Muscle of arm (tissue), 12 donors: ENCODE results near the gene NTM. TPM values are rescaled to one million over a fixed set of nuclear protein-coding genes. Genes with fewer than 3 reads are reported as not detected.

Experiments used
- DNase-seq: peaks from one replicate; pipeline ENCODE4 v3.0.0-alpha.2; 2013
- polyA plus RNA-seq, 12 donors: library from polyadenylated mRNA; unstranded; fragments of 120-200 nt; gene quantifications; one replicate each; pipeline ENCODE4 v1.2.1, GENCODE V29; 2013; ENCODE audit not compliant: insufficient read length in 12 of 12

Gene NTM
- polyA plus RNA-seq, 12 donors = 9.6 to 40.9 (median 22.3) TPM; not detected in 1

- no peak for DNase-seq
Measured at GRCh38 chr11:131599285-131599684, 228.9 kb downstream of the NTM start.

- DNase-seq = peak; percentile 52
Measured at GRCh38 chr11:131600628-131601027, 230.2 kb downstream of the NTM start.

GRCh38 chr11:131601586-131601985 lies 231.2 kb downstream of the NTM start:
- no peak for DNase-seq

- DNase-seq = no peak
Measured at GRCh38 chr11:131602431-131602830, 232.0 kb downstream of the NTM start.

GRCh38 chr11:131606811-131607335 lies 236.5 kb downstream of the NTM start:
- no peak for DNase-seq

- DNase-seq = no peak
Measured at GRCh38 chr11:131609337-131609736, 238.9 kb downstream of the NTM start.

- DNase-seq = no peak
Measured at GRCh38 chr11:131609921-131610320, 239.5 kb downstream of the NTM start.

GRCh38 chr11:131611322-131611721 lies 240.9 kb downstream of the NTM start:
- no peak for DNase-seq

GRCh38 chr11:131612533-131612932 lies 242.1 kb downstream of the NTM start:
- DNase-seq = no peak

GRCh38 chr11:131614631-131615030 lies 244.2 kb downstream of the NTM start:
- peak; percentile 34 for DNase-seq

GRCh38 chr11:131615611-131616010 lies 245.2 kb downstream of the NTM start:
- no peak for DNase-seq

GRCh38 chr11:131616481-131617140 lies 246.2 kb downstream of the NTM start:
- no peak for DNase-seq

GRCh38 chr11:131618201-131618600 lies 247.8 kb downstream of the NTM start:
- no peak for DNase-seq

GRCh38 chr11:131622193-131622592 lies 251.8 kb downstream of the NTM start:
- no peak for DNase-seq

- DNase-seq = no peak
Measured at GRCh38 chr11:131624531-131624930, 254.1 kb downstream of the NTM start.

GRCh38 chr11:131626788-131627187 lies 256.4 kb downstream of the NTM start:
- DNase-seq = no peak

GRCh38 chr11:131628739-131629138 lies 258.3 kb downstream of the NTM start:
- DNase-seq = no peak

GRCh38 chr11:131629925-131630540 lies 259.6 kb downstream of the NTM start:
- DNase-seq = no peak

GRCh38 chr11:131632971-131633370 lies 262.6 kb downstream of the NTM start:
- DNase-seq = no peak

GRCh38 chr11:131633921-131634715 lies 263.7 kb downstream of the NTM start:
- DNase-seq = no peak

- DNase-seq = no peak
Measured at GRCh38 chr11:131637469-131638175, 267.2 kb downstream of the NTM start.

- DNase-seq = no peak
Measured at GRCh38 chr11:131638889-131639288, 268.5 kb downstream of the NTM start.
